HepG2 (cell line): Measurements from ENCODE around the gene ATP2A2. TPM values are rescaled to one million over a fixed set of nuclear protein-coding genes. Genes with fewer than 3 reads are reported as not detected.
A peak's percentile ranks its signal among the peaks of the same experiment; 100 is the strongest.

ENCODE experiments used
- ATF7-NPFF ChIP-seq: sonication (generic); formaldehyde crosslinking; IDR thresholded peaks from 2 replicates; pipeline ENCODE4 v1.8.1; 2023; ENCODE audit warnings: mild to moderate bottlenecking, low read depth, missing genetic modification reagents, moderate library complexity
- EHMT2 ChIP-seq: fragments of 200-600 bp; sonication (generic); IDR thresholded peaks from 2 replicates; pipeline ENCODE4 v1.7.0; 2017; ENCODE audit warnings: antibody characterized with exemption, low read depth, low read length, borderline replicate concordance
- EZH2 ChIP-seq: conservative IDR thresholded peaks from 2 replicates; pipeline ENCODE4 v1.6.1; 2012; ENCODE audit warnings: mild to moderate bottlenecking, low read depth, low read length, moderate library complexity
- FOXA3 ChIP-seq: IDR thresholded peaks from 2 replicates; pipeline ENCODE4 v1.6.1; 2016; ENCODE audit warnings: missing genetic modification reagents, missing compliant biosample characterization
- HOXA9 ChIP-seq: sonication (generic); formaldehyde crosslinking; IDR thresholded peaks from 2 replicates; pipeline ENCODE4 v1.8.1; 2022; ENCODE audit warnings: missing genetic modification reagents, mild to moderate bottlenecking, moderate library complexity, borderline replicate concordance
- NFE2L2 ChIP-seq: fragments of 150-350 bp; IDR thresholded peaks from 2 replicates; pipeline ENCODE4 v1.6.1; 2014; ENCODE audit warnings: low read length
- NR2F6 ChIP-seq, 2 experiments: IDR thresholded peaks; 2 replicates each; pipeline ENCODE4 v1.6.1; 2016; ENCODE audit warnings: antibody characterized with exemption in 1 of 2, mild to moderate bottlenecking in 1 of 2
- REPIN1 ChIP-seq: sonication (generic); formaldehyde crosslinking; IDR thresholded peaks from 2 replicates; pipeline ENCODE4 v1.8.0; 2022; ENCODE audit warnings: missing genetic modification reagents, low read depth, mild to moderate bottlenecking, borderline replicate concordance
- RNF2 ChIP-seq: fragments of 450-650 bp; conservative IDR thresholded peaks from 2 replicates; pipeline ENCODE4 v1.6.1; 2016; ENCODE audit warnings: low read depth
- SIN3B ChIP-seq: fragments of 150-350 bp; IDR thresholded peaks from 2 replicates; pipeline ENCODE4 v1.6.1; 2014; ENCODE audit warnings: low read length
- SNAI1 ChIP-seq: sonication (generic); formaldehyde crosslinking; IDR thresholded peaks from 2 replicates; pipeline ENCODE4 v1.5.0; 2020; ENCODE audit warnings: mild to moderate bottlenecking, missing genetic modification reagents, borderline replicate concordance
- SUZ12 ChIP-seq: fragments of 150-350 bp; IDR thresholded peaks from 2 replicates; pipeline ENCODE4 v1.6.1; 2014; ENCODE audit warnings: low read depth, low read length
- XBP1 ChIP-seq: sonication (generic); formaldehyde crosslinking; IDR thresholded peaks from 2 replicates; pipeline ENCODE4 v1.5.0; 2020; ENCODE audit warnings: missing genetic modification reagents
- ZBTB8A ChIP-seq: sonication (generic); formaldehyde crosslinking; IDR thresholded peaks from 2 replicates; pipeline ENCODE4 v1.4.0; 2020; ENCODE audit warnings: mild to moderate bottlenecking, low read depth, missing genetic modification reagents, borderline replicate concordance
- ZFP41 ChIP-seq: sonication (generic); formaldehyde crosslinking; IDR thresholded peaks from 2 replicates; pipeline ENCODE4 v1.4.0; 2020; ENCODE audit warnings: mild to moderate bottlenecking, missing genetic modification reagents, borderline replicate concordance
- ZNF160 ChIP-seq: sonication (generic); formaldehyde crosslinking; IDR thresholded peaks from 2 replicates; pipeline ENCODE4 v1.8.0; 2022; ENCODE audit warnings: mild to moderate bottlenecking, inconsistent platforms, missing genetic modification reagents
- ZNF207 ChIP-seq: fragments of 450-650 bp; IDR thresholded peaks from 2 replicates; pipeline ENCODE4 v1.6.1; 2016; ENCODE audit warnings: antibody characterized with exemption, borderline replicate concordance
- ZNF343 ChIP-seq: sonication (generic); formaldehyde crosslinking; IDR thresholded peaks from 2 replicates; pipeline ENCODE4 v1.4.0; 2020; ENCODE audit warnings: mild to moderate bottlenecking, missing genetic modification reagents
- ZNF615 ChIP-seq: sonication (generic); formaldehyde crosslinking; IDR thresholded peaks from 2 replicates; pipeline ENCODE4 v1.5.0; 2020; ENCODE audit warnings: mild to moderate bottlenecking, missing genetic modification reagents, borderline replicate concordance
- polyA plus RNA-seq, 8 experiments: library from polyadenylated mRNA; depleted of rRNA in 3 of 8; stranded (reverse) in 7 of 8; unstranded in 1 of 8; fragments of >200 nt; fragmentation: Illumina TruSeq in 4 of 8; extraction: Trizol in 4 of 8; gene quantifications; 2 replicates each; pipeline versions ENCODE4 v1.2.1 to v1.2.3, GENCODE V29; 2011 to 2016; ENCODE audit warnings: low read depth in 4 of 8, missing spikeins in 1 of 8, mixed read lengths in 1 of 8; ENCODE audit not compliant: insufficient read depth in 1 of 8
- total RNA-seq, 5 experiments: library from RNA; depleted of rRNA; stranded (reverse); fragments of >200 nt; fragmentation: Illumina TruSeq; extraction: Trizol; gene quantifications; 2 replicates each; pipeline ENCODE4 v1.2.3, GENCODE V29; 2016; ENCODE audit warnings: low read depth in 1 of 5
- TF ChIP-seq, protein P1 (sequence below): sonication (generic); formaldehyde crosslinking; IDR thresholded peaks from 2 replicates; pipeline ENCODE4 v1.4.0; 2020; ENCODE audit warnings: mild to moderate bottlenecking, missing genetic modification reagents
- TF ChIP-seq, protein P2 (sequence below): sonication (generic); formaldehyde crosslinking; IDR thresholded peaks from 2 replicates; pipeline ENCODE4 v1.4.0; 2020; ENCODE audit warnings: missing genetic modification reagents
- TF ChIP-seq, protein P3 (sequence below): sonication (generic); formaldehyde crosslinking; conservative IDR thresholded peaks from 2 replicates; pipeline ENCODE4 v1.8.0; 2022; ENCODE audit warnings: low read depth, missing genetic modification reagents
- TF ChIP-seq, protein P4 (sequence below): sonication (generic); formaldehyde crosslinking; IDR thresholded peaks from 2 replicates; pipeline ENCODE4 v1.8.0; 2022; ENCODE audit warnings: low read depth, missing genetic modification reagents
- TF ChIP-seq, protein P5 (sequence below): IDR thresholded peaks from 2 replicates; pipeline ENCODE4 v1.6.1; 2016; ENCODE audit warnings: control low read depth
- TF ChIP-seq, protein P6 (sequence below): sonication (generic); formaldehyde crosslinking; IDR thresholded peaks from 2 replicates; pipeline ENCODE4 v1.4.0; 2020; ENCODE audit warnings: mild to moderate bottlenecking, missing genetic modification reagents

Gene ATP2A2
- total and polyA plus RNA-seq, 2 of the 13 experiments (the other 11 are each of a cell fraction or from before 2014, with no cell fraction given), result 35.4 to 85.5 TPM

DNA sequence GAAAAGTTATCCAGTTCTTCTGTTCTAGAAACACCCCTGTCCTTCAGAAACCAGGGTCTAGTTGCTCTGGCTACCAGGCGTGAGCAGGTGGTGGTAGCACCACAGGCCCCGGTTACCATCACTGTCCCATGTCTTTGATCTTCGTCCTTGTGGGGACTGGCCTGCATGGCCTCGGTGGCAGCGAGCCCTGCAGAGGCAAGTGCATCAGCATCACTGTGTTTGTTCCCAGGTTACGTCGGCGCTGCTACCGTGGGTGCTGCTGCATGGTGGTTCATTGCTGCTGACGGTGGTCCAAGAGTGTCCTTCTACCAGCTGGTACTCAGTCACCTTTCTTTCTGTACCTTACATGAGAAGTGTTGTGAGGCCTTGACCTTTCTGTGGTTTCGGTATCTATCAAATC is 63.6 kb downstream of the ATP2A2 start (continued):
- TF ChIP-seq ATF7-NPFF (CRISPR knock-in tag) (no peak), RNF2 (no peak), ZNF615 (CRISPR knock-in tag) (no peak), ZNF343 (CRISPR knock-in tag) (no peak), ZFP41 (CRISPR knock-in tag) (no peak), SIN3B (no peak), FOXA3 (CRISPR knock-in tag) (no peak), SNAI1 (no peak), ZBTB8A (CRISPR knock-in tag) (no peak), XBP1 (CRISPR knock-in tag) (no peak), ZNF207 (no peak), SUZ12 (no peak), HOXA9 (CRISPR knock-in tag) (no peak), REPIN1 (CRISPR knock-in tag) (no peak), NR2F6 (IDR thresholded peaks at IDR 0.05) (no peak), NR2F6 (CRISPR knock-in tag; IDR thresholded peaks at IDR 0.05) (no peak), ZNF160 (CRISPR knock-in tag) (no peak), NFE2L2 (no peak), EHMT2 (no peak), EZH2 (no peak)
- TF ChIP-seq, protein P1, sequence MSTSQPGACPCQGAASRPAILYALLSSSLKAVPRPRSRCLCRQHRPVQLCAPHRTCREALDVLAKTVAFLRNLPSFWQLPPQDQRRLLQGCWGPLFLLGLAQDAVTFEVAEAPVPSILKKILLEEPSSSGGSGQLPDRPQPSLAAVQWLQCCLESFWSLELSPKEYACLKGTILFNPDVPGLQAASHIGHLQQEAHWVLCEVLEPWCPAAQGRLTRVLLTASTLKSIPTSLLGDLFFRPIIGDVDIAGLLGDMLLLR (CRISPR knock-in tag), result no peak
- TF ChIP-seq, protein P2, sequence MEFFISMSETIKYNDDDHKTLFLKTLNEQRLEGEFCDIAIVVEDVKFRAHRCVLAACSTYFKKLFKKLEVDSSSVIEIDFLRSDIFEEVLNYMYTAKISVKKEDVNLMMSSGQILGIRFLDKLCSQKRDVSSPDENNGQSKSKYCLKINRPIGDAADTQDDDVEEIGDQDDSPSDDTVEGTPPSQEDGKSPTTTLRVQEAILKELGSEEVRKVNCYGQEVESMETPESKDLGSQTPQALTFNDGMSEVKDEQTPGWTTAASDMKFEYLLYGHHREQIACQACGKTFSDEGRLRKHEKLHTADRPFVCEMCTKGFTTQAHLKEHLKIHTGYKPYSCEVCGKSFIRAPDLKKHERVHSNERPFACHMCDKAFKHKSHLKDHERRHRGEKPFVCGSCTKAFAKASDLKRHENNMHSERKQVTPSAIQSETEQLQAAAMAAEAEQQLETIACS (CRISPR knock-in tag), result no peak
- TF ChIP-seq, protein P3, sequence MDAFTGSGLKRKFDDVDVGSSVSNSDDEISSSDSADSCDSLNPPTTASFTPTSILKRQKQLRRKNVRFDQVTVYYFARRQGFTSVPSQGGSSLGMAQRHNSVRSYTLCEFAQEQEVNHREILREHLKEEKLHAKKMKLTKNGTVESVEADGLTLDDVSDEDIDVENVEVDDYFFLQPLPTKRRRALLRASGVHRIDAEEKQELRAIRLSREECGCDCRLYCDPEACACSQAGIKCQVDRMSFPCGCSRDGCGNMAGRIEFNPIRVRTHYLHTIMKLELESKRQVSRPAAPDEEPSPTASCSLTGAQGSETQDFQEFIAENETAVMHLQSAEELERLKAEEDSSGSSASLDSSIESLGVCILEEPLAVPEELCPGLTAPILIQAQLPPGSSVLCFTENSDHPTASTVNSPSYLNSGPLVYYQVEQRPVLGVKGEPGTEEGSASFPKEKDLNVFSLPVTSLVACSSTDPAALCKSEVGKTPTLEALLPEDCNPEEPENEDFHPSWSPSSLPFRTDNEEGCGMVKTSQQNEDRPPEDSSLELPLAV, result 0 out of 2 replicates have a peak, but pooled peaks have one; percentile 45
- TF ChIP-seq, protein P4, sequence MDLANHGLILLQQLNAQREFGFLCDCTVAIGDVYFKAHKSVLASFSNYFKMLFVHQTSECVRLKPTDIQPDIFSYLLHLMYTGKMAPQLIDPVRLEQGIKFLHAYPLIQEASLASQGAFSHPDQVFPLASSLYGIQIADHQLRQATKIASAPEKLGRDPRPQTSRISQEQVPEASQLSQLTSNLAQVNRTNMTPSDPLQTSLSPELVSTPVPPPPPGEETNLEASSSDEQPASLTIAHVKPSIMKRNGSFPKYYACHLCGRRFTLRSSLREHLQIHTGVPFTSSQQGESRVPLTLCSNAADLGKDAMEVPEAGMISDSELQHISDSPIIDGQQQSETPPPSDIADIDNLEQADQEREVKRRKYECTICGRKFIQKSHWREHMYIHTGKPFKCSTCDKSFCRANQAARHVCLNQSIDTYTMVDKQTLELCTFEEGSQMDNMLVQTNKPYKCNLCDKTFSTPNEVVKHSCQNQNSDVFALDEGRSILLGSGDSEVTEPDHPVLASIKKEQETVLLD (CRISPR knock-in tag), result no peak
- TF ChIP-seq, protein P5, sequence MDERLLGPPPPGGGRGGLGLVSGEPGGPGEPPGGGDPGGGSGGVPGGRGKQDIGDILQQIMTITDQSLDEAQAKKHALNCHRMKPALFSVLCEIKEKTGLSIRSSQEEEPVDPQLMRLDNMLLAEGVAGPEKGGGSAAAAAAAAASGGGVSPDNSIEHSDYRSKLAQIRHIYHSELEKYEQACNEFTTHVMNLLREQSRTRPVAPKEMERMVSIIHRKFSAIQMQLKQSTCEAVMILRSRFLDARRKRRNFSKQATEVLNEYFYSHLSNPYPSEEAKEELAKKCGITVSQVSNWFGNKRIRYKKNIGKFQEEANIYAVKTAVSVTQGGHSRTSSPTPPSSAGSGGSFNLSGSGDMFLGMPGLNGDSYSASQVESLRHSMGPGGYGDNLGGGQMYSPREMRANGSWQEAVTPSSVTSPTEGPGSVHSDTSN (CRISPR knock-in tag), result no peak
- TF ChIP-seq, protein P6, sequence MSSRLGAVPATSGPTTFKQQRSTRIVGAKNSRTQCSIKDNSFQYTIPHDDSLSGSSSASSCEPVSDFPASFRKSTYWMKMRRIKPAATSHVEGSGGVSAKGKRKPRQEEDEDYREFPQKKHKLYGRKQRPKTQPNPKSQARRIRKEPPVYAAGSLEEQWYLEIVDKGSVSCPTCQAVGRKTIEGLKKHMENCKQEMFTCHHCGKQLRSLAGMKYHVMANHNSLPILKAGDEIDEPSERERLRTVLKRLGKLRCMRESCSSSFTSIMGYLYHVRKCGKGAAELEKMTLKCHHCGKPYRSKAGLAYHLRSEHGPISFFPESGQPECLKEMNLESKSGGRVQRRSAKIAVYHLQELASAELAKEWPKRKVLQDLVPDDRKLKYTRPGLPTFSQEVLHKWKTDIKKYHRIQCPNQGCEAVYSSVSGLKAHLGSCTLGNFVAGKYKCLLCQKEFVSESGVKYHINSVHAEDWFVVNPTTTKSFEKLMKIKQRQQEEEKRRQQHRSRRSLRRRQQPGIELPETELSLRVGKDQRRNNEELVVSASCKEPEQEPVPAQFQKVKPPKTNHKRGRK (CRISPR knock-in tag), result no peak
